ENCODE data around the gene HDAC4.

Gene HDAC4

GRCh38 chr2:239327536-239328350, 73.1 kb downstream of the HDAC4 start:
- DNase-seq (ENCODE audit: low spot score) = no peak

DNA sequence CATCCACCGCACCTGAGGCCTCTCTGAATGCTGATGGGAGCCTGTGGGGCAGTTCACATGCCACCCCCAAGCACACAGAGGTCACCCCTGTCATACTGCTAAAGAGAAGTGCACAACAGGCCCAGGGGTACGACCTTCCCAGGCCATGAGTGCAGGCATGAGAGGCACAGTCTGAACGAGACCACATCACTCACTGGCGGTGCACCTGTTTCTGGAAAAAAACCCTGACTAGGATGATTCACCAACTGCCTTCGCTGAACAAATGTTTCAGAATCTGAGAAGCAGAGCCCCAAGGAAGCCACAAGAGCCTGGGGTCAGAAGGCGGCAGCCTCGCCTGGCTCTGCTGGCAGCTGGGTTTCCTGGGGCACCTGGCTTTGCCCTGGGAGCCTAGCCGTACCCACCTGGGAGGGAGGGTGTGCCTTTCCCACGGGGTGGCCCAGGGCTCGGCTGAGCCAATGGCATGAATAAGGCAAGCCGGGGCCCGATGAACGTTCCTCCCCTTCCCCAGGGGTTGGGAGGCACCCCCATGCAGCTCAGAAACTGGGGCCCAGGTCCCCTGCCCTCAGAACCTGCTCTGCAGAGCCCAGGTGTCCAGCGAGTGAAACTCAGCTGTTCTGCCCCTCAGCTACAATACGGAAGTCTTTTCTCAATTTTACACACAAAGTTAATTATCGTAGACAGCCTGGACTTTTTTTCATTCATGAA, 73.8 kb downstream of the HDAC4 start:
- no peak for DNase-seq (ENCODE audit: low spot score)

- no peak for DNase-seq (ENCODE audit: low spot score)
Measured at GRCh38 chr2:239324456-239324855, 76.4 kb downstream of the HDAC4 start.

DNA sequence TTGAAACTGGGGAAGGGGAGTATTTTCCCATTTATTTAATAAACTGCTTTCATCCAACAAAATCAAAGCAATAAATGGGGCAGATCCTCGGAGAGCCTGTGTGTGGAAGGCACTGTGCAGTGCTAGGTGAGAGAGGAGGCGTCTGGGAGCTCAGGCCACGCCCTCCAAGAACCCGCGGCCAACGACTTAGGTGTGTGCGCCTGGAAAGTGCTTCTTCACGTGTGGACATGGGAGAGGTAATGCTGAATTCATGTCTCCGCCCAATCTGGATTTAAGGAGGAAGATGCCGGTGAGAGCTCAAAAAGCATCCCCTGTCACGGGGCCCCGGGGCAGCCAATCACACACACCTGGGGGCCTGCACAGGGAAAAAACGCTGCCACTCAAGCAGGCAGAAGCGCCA, 77.4 kb downstream of the HDAC4 start:
- DNase-seq (ENCODE audit: low spot score) = no peak

DNA sequence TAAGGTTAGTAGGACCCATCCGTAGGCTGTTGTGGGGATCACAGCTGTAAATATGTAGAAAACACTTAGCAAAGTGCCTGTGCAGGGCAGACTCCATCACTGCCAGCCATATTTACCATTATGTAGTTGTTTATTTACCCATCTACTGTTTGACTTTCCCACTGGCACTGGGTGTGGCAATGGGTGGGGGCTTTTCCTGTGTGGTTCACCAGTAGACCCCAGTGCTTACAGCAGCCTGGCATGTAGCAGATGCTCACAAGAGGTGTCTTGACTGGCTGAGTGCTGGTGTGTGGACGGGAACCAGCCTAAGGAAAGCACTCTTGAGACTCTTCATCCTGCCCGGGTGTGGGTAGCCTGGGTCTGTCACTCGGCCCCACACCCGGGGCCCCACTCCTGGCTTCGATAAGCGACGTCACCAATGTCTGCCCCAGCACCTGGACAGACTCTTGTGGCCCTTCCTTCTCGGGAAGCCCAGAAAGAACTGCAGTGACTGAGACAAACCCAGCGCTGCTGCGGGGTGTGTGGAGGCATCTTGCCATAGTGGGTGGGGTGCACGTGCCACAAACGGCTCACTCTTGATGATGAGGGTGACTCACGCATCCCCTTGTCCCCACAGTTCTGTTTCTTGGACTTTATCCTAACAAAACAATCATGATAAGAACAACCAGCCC, 78.3 kb downstream of the HDAC4 start:
- no peak for DNase-seq (ENCODE audit: low spot score)

DNA sequence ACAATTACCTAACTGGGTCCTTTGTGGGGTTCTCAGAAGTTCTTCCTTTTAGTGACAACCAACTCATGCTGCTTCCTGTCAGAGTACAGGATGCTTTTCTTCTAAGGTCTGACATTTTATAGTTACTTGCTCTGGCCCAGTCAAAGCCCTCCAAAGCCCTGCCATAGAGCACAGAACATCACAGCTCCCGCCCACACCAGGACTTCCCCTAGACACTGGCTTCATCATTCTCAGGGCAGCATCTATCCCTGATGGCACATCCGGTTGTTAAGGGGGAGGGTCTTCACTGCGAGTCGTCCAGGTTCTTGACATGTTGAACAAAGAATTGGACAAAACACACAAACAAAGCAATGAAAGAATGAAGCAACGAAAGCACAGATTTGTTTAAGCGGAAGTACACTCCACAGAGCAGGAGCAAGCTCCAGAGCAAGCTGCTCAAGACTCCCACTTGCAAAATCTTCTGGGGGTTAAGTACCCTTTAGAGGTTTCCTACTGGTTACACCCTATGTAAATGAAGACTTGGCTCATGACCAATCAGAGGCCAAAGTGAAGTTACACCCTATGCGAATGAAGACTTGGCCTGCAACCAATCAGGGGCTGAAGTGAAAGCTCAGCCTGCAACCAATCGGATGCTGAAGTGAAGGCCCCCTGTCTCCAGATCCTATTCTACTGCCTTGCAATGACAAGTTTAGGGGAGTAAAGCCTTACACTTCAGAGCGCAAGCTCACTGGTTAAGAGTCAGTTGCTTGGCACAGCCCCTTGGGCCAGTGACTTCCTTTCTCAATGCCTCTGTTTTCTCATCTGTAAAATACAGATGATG, 79.0 kb downstream of the HDAC4 start:
- no peak for DNase-seq (ENCODE audit: low spot score)

- DNase-seq (ENCODE audit: low spot score) = no peak
Measured at GRCh38 chr2:239318790-239319661, 81.8 kb downstream of the HDAC4 start.

DNA sequence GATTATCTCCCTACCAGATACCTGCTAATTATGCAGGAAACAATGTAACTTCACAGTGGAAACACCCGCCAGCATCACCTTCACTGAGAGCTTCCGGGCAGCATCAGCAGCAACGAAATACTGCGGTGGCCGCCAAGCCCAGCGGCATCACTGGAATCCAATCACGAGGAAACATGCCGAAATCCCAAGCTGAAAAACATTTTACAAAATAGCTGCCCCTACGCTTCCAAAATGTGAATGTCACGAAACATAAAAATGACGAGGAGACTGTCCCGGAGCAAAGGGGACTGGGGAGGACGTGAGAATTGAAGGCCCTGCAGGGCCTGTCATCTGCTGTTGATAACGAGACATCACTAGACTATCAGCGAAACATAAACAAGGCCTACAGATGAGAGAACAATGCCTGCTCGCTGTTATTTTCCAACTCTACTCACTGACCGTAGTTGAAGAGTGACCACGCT, 82.6 kb downstream of the HDAC4 start:
- peak; percentile 74 for DNase-seq (ENCODE audit: low spot score)

- DNase-seq (ENCODE audit: low spot score) = peak; percentile 77
Measured at GRCh38 chr2:239316562-239317465, 84.0 kb downstream of the HDAC4 start.

GRCh38 chr2:239315308-239315707, 85.5 kb downstream of the HDAC4 start:
- DNase-seq (ENCODE audit: low spot score) = no peak

DNA sequence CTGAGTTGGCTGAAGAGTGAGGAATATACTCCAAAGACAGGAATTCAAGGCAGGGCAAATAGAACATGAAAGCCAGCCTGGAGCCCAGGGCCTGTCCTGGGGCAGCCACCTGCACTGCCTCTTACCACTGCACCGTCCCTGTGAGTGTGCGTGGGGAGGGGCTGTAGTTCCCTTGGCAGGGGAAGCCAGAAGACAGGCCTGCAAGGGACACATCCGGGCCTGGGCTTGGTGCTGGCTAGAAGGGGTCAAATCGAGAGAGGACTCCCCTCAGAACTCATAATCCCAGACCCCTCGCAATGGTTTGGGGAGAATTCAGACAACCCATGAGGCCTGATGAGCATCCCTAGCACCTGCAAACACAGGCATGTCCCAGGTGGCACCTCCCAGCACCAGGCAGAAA, 87.0 kb downstream of the HDAC4 start:
- DNase-seq (ENCODE audit: low spot score) = no peak

- no peak for DNase-seq (ENCODE audit: low spot score)
Measured at GRCh38 chr2:239312741-239313667, 87.8 kb downstream of the HDAC4 start.

DNA sequence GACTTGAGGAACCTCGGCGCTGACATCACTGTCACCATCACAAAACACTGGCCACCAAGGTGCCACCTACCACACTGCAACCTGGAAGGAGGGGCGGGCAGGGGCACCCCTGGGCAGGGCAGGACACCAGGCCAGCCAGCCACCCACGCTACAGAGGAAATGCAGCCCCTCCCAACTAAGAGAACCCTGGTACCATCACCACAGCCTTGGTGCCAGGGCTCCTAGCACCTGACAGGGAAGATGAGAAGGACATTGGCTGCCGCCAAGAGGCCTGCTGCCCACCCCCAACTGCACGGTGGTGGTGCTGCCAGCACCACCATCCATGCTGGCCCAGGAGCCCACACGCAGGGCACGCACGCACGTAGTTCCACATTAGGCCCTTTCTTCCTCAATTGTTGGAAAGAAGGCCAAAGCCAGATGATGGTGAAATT, 88.7 kb downstream of the HDAC4 start:
- no peak for DNase-seq (ENCODE audit: low spot score)

- peak; percentile 76 for DNase-seq (ENCODE audit: low spot score)
Measured at GRCh38 chr2:239311132-239312040, 89.4 kb downstream of the HDAC4 start.

DNA sequence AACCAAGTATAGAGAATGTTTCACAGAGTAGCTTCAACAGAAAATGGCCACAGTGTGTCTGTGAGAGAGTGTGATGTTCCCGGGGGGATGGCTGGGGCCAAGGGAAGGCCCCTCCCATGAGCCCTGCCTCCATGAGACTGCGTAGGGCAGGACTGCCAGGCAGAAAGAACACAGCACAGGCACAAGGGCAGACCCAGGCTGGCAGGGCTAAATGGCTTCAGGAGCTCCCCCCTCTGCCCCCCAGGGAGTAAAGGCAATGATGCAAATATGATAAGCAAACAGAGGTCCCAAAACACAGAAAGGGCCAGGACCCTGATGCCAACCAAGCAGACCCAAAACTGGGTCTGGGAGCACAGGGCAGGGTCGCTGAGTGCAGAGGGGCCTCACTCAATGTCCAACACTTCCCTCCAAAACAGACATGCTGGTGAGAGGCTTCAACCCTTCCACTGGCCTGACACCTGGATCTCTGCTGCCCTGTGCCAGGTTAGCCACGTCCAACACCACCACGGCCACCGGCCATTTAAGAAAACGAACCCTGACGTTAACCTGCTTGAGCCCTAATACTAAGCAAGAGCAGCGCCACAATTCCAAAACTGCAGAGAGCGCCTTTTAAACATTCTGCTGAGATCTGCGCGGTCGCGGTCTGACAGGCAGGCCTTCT, 90.3 kb downstream of the HDAC4 start:
- DNase-seq (ENCODE audit: low spot score) = peak; percentile 70

DNA sequence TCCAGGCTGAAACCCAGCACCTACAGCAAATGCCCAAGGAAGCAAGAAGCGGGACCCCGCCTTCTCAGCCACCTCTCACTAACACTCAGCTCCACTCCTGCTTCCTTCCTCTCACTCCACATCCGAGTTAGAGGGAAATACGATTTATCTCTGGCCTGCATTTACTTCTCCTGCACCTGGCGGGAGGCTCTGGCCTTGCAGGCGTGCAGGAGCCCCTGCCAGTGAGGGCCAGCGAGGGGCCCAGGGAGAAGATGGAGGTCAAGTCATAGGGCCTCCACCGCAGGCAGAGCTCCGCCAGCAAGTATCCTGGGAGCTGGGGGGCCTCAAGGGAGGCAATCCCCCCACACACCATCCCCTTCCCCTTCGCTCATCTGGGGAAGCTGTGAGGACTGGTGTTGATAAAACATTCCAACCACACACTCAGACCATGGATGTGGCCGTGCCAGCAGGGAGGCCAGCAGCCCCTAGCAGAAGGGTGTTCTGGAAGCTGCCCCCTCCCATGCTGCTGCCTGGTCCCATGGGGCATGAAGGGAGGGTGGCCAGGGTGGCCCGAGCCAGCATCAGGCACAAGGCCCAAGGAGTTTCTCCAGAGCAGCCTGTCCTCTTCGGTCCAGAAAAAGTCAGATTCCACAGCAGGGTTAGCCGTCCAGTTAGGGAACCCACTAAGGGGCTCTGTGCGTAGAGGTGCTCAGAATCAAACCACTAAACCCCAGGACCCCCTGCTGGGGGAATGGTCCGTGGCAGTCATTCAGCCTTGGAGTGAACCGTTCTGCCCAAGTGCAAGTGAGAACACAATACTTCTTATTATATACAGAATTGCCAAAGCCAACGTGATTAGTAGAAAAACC, 91.2 kb downstream of the HDAC4 start:
- no peak for DNase-seq (ENCODE audit: low spot score)
